GM08714 (cell line): ENCODE results near the gene WNT3.

Source experiments
- H3K4me3 ChIP-seq: fragments of 200-500 bp; sonication (Bioruptor generic); 2 replicates; pipeline ENCODE4 v1.5.1; 2014; ENCODE audit warnings: mild to moderate bottlenecking, low read length, inconsistent platforms
- ZNF274 ChIP-seq: IDR thresholded peaks from 2 replicates; pipeline ENCODE4 v1.6.1; 2012; ENCODE audit warnings: mild to moderate bottlenecking, low read depth, low read length

Gene WNT3

GRCh38 chr17:46823657-46824056 lies 5.2 kb upstream of the WNT3 start:
- TF ChIP-seq ZNF274 = no peak
- H3K4me3 ChIP-seq = no peak overlapping the region

DNA sequence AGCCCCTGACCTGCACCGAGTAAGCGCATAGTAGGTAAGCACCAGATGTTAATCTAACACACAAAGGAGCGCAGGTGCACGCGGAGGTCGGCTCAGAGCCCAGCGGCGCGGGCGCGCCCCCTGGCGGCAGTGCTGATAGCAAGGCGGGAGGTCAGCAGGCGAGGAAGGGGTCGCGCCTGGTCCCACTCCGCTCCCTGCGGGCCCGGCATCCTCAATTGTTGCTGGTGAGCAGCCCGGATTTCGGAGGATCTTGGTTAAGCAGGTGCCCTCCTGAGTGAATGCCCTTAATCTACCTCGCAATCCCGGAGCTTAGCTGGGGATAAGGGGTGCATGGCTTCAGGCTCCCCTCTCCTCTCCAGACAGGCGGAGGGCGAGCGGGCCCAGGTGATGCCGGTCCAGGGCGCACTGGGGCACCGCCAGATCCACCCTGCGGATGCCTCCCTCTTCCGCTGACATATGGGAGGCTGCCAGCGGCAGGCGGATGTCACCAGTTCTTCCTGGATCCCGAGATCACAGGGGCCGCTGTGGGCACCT lies 4.0 kb upstream of the WNT3 start:
- TF ChIP-seq ZNF274 = no peak
- no peak overlapping the region for H3K4me3 ChIP-seq

DNA sequence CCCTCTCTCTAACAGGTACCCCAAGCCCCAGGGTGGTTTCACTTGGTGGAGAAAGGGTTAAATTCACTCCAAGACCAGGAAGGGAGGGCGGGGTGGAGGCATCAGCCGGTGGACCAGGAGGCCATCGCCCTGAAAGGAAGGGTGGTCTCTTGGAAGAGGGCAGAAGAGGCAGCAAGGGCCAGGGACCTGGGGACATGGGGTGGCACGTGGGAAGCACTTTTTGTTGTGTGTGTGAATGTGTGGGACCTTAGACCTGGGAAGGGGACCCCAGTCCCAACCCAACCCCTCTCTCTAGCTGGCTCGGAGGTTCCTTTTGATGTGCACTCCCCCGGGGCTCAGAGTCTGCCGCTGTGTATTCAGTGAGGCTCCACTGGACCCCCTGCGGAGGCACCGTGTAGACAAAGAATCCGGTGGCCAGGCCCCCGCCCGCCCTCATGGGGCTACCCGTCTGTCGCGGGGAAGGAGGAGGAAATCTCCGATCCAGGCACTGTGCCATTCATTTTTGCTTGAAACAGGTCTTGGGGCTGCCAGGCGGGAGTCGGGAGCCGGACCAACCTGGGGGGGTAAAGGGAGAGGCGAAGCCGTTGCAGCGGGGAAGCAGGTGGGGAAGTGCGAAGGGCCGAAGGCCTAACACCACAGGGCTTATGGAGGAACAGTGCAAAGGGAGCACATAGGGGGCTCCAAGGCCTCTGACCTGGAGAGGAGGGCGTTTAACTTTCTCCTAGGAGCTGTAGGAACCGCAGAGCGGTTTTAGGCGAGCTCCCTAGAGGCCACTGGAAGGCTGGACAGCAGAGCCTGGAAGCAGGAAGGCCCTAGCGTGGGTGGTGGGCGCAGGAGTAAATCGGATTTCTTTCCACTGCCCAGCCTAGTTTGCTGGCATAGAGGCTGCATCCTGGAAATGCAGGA lies 3.2 kb upstream of the WNT3 start:
- no peak overlapping the region for H3K4me3 ChIP-seq
- TF ChIP-seq ZNF274 = no peak

GRCh38 chr17:46820592-46821450 lies 2.3 kb upstream of the WNT3 start:
- TF ChIP-seq ZNF274 = no peak
- no peak overlapping the region for H3K4me3 ChIP-seq

GRCh38 chr17:46819906-46820351 lies 1.4 kb upstream of the WNT3 start:
- no peak for TF ChIP-seq ZNF274
- H3K4me3 ChIP-seq = no peak overlapping the region

DNA sequence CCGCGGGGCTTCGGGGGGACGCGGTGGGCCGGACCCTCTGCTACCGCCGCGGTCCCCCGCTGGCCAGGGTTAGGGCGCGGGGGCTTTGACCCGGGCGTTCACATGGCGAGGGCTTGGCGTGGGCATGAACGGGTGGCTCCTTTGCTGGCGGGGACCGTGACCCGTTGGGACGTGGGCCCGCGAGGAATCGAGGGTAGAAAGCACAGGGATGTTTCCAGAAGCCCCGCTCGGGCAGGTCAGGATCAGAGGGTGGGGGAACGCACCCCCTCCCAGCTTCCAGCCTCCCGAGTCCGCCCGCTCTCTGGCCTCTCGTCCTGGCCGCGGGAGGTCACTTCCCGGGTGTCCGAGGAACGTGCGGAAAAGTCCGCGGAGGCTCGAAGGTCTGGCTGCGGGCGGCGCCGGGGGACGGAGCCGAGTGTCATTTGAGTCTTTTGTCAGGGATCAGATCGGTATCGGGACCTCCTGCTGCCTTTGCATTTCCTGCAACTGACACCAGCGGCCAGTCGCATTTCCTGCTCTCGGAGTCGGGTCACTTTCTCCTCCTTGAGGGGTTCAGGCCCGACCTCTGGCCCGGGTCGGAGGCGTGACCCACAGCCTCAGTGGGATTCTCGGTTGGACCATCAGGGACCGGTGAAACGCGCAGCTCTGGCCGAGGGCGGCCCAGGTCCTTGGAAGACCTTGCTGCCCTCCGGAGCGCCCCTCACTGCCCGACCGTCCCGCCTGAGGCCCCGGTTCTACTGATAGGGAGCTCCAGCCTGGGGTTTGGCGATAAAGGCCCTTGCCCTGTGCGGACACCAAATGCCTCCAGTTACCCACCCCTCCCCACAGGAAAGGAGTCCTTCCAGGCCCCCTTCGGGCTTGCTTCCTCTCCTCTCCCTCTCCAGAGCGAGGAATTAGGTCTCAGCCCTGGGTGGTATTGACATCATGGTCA lies 702 bp upstream of the WNT3 start:
- H3K4me3 ChIP-seq = peak overlapping the region; percentile 12; the same call in 1 of the 2 replicates
- no peak for TF ChIP-seq ZNF274

DNA sequence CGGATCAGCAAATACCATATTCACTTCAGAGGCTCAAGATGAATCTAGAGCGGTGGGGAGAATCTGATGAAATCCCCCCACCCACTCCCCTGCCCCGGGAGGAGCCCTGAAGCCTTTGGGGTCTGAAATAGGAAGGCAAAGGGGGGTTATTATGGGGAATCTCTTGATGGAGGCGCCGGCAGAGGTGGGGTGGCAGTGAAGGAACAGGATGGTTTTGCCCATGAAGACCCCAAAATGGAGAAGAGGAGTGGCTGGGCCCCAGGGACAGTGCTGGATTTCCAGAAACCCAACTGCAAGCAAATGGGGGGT lies 637 bp downstream of the WNT3 start:
- no peak for TF ChIP-seq ZNF274
- no peak overlapping the region for H3K4me3 ChIP-seq

DNA sequence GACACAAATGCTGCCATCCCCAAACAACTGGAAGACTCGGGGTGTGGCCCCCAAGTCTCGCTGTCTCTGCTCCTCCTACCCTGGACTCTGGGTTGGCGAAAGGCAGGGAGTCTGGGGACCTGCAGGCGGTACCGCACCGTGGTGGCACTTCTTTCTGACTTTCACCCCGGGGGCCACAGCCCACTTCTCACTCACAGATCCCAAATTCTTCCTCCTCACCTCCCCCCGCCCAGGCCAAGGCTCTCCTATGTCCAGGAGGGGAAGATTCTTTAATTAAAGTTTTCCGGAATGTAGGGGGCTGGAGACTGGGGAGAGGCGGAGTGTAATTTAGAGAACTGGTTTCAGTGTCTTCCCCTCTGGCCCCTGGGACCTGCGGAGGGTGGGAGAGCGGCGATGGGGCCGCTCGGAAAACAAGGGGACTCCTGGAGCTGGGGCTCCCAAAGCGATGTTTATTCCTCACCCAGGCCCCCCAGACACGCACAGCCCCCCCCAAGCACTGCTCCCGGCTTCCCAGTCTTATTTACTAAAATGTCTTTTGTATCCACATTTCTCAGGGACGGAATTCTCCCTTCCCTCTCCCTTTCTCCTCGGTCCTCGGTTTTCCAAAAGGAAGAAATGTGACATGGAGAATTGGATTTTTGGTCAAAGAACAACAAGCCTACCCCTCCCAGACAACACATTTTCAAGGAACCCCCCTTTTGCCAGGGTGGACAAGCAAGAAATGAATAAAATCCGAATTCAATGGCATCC lies 1.2 kb downstream of the WNT3 start:
- TF ChIP-seq ZNF274 = no peak
- H3K4me3 ChIP-seq = no peak overlapping the region

DNA sequence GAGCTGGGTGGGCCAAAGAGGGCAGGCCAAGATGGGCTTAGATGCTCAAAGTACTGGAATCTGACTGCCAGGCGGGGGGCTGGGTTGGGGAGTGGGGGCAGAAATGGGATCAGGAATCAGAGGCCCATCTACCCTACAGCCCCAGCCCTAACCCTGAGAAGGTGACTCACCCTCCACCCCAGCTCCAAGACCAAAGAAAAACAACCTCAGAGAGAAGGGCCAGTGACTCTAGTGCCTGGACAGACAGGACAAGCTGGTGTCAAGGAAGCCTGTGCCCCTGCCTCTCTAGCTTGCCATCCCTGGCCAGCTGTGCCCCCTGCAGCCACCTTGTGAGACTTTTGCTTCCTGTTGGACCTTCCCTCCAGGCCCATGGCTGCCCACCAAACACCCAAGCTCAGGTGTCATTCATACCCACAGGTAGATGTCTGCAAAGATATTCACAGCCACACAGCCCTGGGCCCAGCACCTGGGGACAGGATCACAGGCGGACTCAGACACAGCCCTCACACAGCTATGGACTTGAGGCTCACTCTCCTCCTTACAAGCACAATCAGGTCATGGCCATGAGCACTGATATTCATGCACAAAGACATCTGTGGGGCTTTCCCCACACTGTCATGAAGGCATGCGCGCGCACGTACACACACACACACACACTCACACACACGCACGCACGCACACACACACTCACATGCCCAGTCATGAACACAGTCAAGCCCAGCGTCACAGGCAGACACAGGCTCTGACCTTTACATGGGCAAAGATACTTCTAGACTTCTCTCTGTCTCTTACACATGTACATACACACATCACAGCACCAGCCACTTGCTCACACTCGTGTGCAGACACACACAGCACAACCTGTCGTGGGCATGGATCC lies 2.8 kb downstream of the WNT3 start:
- no peak for TF ChIP-seq ZNF274
- H3K4me3 ChIP-seq = no peak overlapping the region

DNA sequence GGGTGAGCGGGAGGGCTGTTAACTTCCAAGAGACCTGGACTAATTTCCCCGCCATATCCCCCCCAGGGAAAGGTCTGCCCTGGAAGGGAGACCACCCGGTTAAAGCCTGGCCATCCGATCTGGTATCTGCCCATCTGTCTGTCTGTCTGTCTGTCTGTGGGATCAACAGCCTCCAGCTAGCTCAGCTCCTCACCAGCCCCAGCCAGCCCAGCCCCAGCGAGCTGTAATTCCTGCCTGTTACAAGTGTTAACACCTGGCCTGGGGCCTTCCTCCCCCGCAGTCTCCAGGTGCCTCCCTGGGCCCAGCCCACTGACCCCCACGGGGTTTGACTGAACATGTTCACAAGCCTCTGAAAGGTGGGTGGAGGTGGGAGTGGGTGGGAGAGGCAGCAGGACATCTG lies 4.0 kb downstream of the WNT3 start:
- no peak overlapping the region for H3K4me3 ChIP-seq
- TF ChIP-seq ZNF274 = no peak

GRCh38 chr17:46813920-46814319 lies 4.6 kb downstream of the WNT3 start:
- no peak for TF ChIP-seq ZNF274
- no peak overlapping the region for H3K4me3 ChIP-seq

- no peak overlapping the region for H3K4me3 ChIP-seq
These were observed 5.7 kb downstream of the WNT3 start for GRCh38 chr17:46812624-46813318.

More at GRCh38 chr17:46812624-46813318, 5.7 kb downstream of the WNT3 start:
- TF ChIP-seq ZNF274 = no peak
